NCI-H187 treated with DMSO at 0.1 percent for 48 hours (cell line): ENCODE measurements around the gene ACSF2.
"Not testable (repeated sequence)": the region's sequence is repeated elsewhere in the genome, so short reads cannot be mapped to it uniquely, and the experiment has no call there.

Source experiments
- DNase-seq: peaks from one replicate; lab custom pipeline; 2025; lab: John Stamatoyannopoulos, UW

Gene ACSF2

GRCh38 chr17:50464736-50465135 is 38.7 kb downstream of the ACSF2 start:
- no peak for DNase-seq

GRCh38 chr17:50465171-50465570 is 39.2 kb downstream of the ACSF2 start:
- no peak for DNase-seq

GRCh38 chr17:50465635-50466034 is 39.6 kb downstream of the ACSF2 start:
- DNase-seq: no peak

GRCh38 chr17:50466371-50467113 is 40.5 kb downstream of the ACSF2 start:
- DNase-seq: no peak

- DNase-seq: no peak
Observed at GRCh38 chr17:50467114-50467854, 41.3 kb downstream of the ACSF2 start.

GRCh38 chr17:50467855-50468303 is 41.9 kb downstream of the ACSF2 start:
- no peak for DNase-seq

- no peak for DNase-seq
Observed at GRCh38 chr17:50468304-50469207, 42.5 kb downstream of the ACSF2 start, which contains the start of gene CHAD. CHAD (minus strand) TSS chr17:50468880; CDS start chr17:50468813, 67 bp downstream.

GRCh38 chr17:50469208-50469605 is 43.2 kb downstream of the ACSF2 start:
- DNase-seq: no peak

GRCh38 chr17:50469671-50470305 is 43.8 kb downstream of the ACSF2 start:
- DNase-seq: no peak

GRCh38 chr17:50470426-50470825 is 44.4 kb downstream of the ACSF2 start:
- DNase-seq: no peak

GRCh38 chr17:50471009-50471905 is 45.2 kb downstream of the ACSF2 start:
- no peak for DNase-seq

- no peak for DNase-seq
Observed at GRCh38 chr17:50472286-50472685, 46.3 kb downstream of the ACSF2 start.

GRCh38 chr17:50472761-50473161 is 46.7 kb downstream of the ACSF2 start:
- not testable (repeated sequence) for DNase-seq

GRCh38 chr17:50473901-50474300 is 47.9 kb downstream of the ACSF2 start:
- no peak for DNase-seq

- no peak for DNase-seq
Observed at GRCh38 chr17:50474523-50474922, 48.5 kb downstream of the ACSF2 start.

- no peak for DNase-seq
Observed at GRCh38 chr17:50475362-50475761, 49.3 kb downstream of the ACSF2 start.

GRCh38 chr17:50475775-50476544 is 49.9 kb downstream of the ACSF2 start:
- DNase-seq: not testable (repeated sequence)

GRCh38 chr17:50476545-50477315 is 50.7 kb downstream of the ACSF2 start:
- no peak for DNase-seq

- DNase-seq: no peak
Observed at GRCh38 chr17:50477976-50478375, 52.0 kb downstream of the ACSF2 start.
